HG02981 (cell line): ENCODE results near the gene BRD9.
"Not testable (repeated sequence)": the region's sequence is repeated elsewhere in the genome, so short reads cannot be mapped to it uniquely, and the experiment has no call there.

Experiments used
- ATAC-seq: cut with Tn5 transposase; IDR thresholded peaks from one replicate; pipeline ENCODE4 v1.9.1; 2021; ENCODE audit warnings: mild to moderate bottlenecking, moderate library complexity; ENCODE audit not compliant: unreplicated experiment

BRD9 gene

GRCh38 chr5:892394-893136 is at the start of gene BRD9, which contains the start of gene TRIP13:
BRD9 (minus strand) TSS chr5:892801; CDS start chr5:892657, 144 bp downstream.
TRIP13 (plus strand) TSS chr5:892884; CDS start chr5:892999, 115 bp downstream.
- ATAC-seq, result peak; percentile 96

- not testable (repeated sequence) for ATAC-seq
Observed at GRCh38 chr5:940741-941140, 48.1 kb upstream of the BRD9 start.

GRCh38 chr5:939368-939767 is 46.8 kb upstream of the BRD9 start:
- no peak for ATAC-seq

GRCh38 chr5:937151-937924 is 44.7 kb upstream of the BRD9 start:
- no peak for ATAC-seq

- no peak for ATAC-seq
Observed at GRCh38 chr5:936149-937144, 43.8 kb upstream of the BRD9 start.

GRCh38 chr5:935510-936084 is 43.0 kb upstream of the BRD9 start:
- ATAC-seq, result no peak

GRCh38 chr5:934381-934967 is 41.9 kb upstream of the BRD9 start:
- ATAC-seq, result not testable (repeated sequence)

- ATAC-seq, result not testable (repeated sequence)
Observed at GRCh38 chr5:933951-934350, 41.4 kb upstream of the BRD9 start.

- no peak for ATAC-seq
Observed at GRCh38 chr5:933251-933861, 40.8 kb upstream of the BRD9 start.

- no peak for ATAC-seq
Observed at GRCh38 chr5:932628-933250, 40.1 kb upstream of the BRD9 start.

GRCh38 chr5:932151-932627 is 39.6 kb upstream of the BRD9 start:
- ATAC-seq, result no peak

- no peak for ATAC-seq
Observed at GRCh38 chr5:931570-932145, 39.1 kb upstream of the BRD9 start.

- ATAC-seq, result no peak
Observed at GRCh38 chr5:930866-931265, 38.3 kb upstream of the BRD9 start.

- no peak for ATAC-seq
Observed at GRCh38 chr5:929596-929995, 37.0 kb upstream of the BRD9 start.

GRCh38 chr5:929182-929581 is 36.6 kb upstream of the BRD9 start:
- ATAC-seq, result not testable (repeated sequence)

- ATAC-seq, result no peak
Observed at GRCh38 chr5:927172-928015, 34.8 kb upstream of the BRD9 start.

- peak; percentile 49 for ATAC-seq
Observed at GRCh38 chr5:926417-927171, 34.0 kb upstream of the BRD9 start.
